GM12874 (cell line): ENCODE data around the gene RNF41.

ENCODE experiments used
- TF ChIP-seq, protein P1 (sequence below): IDR thresholded peaks from 2 replicates; pipeline ENCODE4 v1.5.1; 2011; ENCODE audit warnings: low read depth, mild to moderate bottlenecking, control low read depth, low read length, moderate library complexity; ENCODE audit not compliant: insufficient read depth

RNF41 gene

DNA sequence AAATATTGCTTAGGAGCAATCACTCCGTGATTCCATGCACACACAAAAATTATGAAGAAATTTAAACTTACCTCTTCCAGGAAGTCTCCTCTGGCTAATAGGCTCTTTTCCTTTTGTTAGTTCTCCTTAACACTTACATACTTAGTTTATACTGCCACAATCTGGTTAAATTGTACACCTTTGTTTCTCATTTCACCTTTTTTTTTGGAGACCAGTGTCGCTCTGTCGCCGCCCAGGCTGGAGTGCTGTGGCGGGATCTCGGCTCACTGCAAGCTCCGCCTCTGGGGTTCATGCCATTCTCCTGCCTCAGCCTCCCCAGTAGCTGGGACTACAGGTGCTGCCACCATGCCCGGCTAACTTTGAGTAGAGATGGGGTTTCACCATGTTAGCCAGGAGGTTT is 38.7 kb upstream of the RNF41 start:
- TF ChIP-seq, protein P1, sequence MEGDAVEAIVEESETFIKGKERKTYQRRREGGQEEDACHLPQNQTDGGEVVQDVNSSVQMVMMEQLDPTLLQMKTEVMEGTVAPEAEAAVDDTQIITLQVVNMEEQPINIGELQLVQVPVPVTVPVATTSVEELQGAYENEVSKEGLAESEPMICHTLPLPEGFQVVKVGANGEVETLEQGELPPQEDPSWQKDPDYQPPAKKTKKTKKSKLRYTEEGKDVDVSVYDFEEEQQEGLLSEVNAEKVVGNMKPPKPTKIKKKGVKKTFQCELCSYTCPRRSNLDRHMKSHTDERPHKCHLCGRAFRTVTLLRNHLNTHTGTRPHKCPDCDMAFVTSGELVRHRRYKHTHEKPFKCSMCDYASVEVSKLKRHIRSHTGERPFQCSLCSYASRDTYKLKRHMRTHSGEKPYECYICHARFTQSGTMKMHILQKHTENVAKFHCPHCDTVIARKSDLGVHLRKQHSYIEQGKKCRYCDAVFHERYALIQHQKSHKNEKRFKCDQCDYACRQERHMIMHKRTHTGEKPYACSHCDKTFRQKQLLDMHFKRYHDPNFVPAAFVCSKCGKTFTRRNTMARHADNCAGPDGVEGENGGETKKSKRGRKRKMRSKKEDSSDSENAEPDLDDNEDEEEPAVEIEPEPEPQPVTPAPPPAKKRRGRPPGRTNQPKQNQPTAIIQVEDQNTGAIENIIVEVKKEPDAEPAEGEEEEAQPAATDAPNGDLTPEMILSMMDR, result no peak

DNA sequence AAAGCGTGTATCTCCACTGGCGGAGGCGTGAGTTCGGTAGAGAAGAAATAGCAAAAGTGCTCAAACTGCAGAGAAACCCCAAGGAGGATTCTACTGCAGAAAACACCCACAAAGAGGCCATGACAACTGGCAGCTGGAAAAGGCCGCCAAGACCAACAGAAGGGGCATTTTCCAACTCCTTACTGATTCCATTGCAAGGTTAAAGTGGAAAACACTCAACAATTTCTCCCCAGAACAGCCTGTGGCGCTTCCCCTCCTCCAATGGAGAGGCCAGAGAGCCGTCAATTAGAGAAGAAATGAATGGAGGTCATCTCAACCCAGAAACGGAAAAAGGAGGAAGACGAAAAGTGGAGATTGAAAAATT is 37.1 kb upstream of the RNF41 start:
- TF ChIP-seq, protein P1, result no peak

DNA sequence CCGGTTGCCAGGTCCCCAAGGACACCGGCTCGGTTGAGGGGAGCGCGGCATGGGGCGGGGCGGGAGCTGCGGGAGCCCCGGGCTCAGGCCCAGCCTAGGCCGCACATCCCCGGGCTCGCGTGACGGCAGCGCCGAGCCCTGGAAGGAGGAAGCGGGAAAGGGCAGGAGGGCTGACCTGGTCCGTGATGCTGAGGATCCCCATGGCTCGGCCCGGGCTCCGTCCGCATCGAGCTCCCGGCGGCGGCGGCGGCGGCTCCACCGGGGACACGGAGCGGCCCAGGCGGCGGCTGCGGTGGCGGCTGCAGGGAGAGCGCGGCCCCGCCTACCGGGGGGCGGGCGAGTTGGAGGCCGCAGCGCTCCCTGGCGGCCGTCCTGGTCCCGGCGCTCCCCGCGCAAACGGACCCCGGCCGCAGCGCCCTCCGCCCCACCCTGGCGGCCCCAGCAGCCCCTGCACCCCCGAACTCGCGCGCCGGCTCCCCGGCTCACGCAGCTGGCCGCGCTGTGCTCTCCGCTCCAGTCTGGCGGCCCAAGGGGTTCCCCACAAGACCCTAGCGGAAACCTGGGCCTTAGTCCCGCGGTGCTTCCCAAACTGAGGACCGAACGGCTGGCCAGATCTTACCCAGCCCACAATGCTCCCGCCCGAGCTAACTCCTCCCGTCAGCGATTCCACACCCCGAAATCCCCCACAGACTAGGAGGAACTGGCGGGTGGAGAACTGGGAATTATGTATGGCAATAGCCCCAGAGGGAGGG is 36.5 kb upstream of the RNF41 start, which contains the start of gene ANKRD52:
ANKRD52 (minus strand) TSS at position 317 of the 752 bp plus-strand sequence; CDS start at position 202, 115 bp downstream.
- TF ChIP-seq, protein P1, result peak; percentile 81

DNA sequence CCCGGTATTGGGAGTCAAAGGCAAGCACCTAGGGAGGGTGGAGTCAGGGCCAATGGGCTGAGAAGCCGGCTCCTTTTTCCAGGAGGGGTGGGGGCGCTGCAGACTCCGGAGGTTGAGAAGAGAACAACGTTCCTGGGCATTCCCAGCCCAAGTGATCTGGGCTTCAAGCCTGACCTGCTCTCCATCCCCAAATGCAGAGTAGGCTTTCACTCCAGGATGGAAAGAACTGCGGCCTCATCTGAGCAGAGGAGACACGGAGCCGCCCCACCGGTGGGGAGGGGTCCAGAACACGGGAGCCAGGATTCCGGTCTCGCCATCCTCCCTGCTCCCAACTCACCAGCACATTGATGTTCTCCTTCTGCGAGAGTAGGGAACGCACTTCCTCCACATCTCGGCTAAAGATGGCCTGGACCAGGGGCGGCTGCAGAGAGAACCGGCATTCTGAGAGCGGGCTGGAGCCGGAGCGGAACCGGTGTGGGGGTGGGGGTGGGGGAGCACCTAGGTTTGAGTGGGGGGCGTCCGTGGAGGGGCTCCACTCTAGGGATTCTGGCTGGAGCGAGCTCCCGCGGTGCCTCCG is 35.9 kb upstream of the RNF41 start:
- TF ChIP-seq, protein P1, result 0 out of 2 replicates have a peak, but pooled peaks have one; percentile 18

DNA sequence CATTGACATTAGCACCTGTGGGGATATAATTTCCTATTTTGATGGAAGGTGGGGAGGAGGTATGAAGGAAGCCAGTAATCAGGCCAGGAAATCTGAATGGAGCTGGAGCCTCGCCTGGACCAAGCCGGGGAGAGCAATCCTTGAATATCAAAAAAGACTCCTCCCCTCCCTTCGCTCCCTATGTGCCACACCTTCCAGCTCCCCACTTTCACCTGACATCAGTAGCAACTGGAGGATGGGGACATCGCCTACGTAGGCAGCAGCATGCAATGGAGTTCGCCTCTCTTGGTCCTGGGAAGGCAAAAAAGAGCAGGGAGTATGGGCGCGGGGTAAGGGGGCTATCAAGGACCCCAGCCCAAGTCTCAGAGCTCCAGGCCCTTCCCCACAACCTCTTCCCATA is 35.3 kb upstream of the RNF41 start:
- TF ChIP-seq, protein P1, result no peak

DNA sequence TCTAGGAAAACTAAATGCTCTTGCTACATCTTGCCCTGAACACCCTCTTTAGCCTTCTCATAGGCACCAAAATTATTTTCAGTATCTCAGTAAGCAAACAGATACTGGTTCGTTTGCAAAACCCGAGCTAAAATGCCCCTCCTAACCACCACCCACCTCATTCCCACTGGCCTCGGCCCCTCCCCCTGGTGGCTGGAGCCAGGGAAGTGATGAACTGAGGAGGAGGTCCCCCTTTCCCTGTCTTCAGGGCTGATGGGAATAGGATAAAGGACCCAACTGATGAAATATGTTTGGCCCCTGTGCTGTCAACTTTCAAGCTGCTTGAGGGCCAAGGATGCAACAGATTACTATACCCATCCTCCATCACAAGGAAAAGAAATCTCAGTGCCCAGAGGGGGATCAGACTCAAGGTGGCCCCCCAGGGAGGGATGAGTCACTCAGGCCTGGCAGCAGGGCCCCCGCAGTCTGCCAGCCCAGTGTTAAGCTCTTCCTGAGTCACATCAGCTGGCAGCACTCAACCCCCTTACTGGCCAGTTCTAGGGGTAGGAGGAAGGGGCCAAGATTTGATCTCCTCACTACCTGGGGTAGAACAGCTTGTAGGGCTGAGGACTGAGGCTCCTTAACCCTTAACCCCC is 34.7 kb upstream of the RNF41 start:
- TF ChIP-seq, protein P1, result no peak

DNA sequence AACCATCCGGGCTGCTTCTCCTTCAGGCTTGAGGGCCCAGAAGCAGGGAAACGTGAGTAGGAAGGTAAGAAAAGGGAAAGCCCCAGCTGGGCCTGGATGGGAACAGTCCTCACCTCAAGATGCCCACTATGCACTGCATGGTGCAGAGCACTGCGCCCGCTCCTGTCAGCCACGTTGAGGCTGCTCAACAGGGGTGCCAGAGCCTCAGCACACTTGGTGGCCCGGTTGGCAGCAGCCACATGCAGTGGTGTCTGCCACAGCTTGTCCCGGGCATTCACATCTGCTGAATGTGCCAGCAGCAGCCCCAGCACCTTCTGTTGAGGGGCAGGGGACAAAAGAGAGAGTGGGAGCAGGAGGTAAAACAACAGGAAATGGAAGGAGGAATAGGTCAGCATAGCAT is 33.9 kb upstream of the RNF41 start:
- TF ChIP-seq, protein P1, result no peak
